Right kidney (tissue), 1 donor: ENCODE results near the gene TTBK1.

Experiments used
- DNase-seq: peaks from one replicate; pipeline ENCODE4 v3.0.0-alpha.2; 2016

Gene TTBK1

DNA sequence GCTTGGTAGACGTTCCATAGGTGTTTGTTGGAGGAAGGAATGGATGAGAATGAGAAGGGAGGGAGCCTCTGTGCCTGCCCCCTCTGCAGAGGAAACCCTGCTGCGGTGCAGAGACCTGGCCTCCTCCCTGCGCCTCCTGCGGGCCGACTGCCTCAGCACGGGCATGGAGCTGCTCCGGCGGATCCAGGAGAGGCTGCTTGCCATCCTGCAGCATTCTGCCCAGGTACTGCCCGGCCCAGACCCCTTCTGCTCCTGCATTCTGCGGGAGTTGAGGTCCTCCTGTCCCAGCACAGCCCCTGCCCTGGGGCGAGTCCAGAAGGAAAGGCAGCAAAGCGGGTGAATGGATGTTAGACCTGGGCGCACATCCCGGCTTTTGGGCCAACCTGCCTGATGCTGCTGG, 20.1 kb upstream of the TTBK1 start:
- no peak for DNase-seq

DNA sequence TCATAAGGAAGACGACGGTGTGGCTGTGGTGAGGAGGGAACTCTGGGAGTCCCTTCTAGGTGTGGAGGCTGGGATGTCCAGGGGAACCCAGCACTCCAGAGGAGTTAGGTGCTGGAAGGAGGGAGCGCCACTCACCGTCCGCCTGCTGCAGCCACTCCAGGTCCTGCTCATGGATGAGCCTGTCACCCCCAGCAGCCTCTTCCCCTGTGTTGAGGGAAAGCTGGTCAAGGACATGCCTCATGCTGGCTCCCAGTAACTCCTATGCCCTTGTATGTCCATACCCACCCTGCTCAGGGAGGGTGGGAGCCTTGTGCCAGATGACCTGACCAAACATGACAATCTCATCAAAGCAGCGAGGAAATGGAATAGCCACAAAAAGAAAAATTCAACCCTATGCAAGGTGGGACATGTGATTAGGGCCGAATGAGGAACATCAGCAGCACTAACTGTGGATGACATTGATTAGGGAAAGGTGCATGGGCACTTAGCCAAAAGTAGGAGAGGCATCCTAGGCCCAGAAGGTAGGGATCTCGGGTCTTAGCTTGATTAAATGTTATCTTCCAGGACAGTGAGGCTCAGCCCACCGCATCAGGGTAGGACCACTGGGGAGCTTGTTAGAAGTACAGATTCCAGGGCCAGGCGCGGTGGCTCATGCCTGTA, 17.0 kb upstream of the TTBK1 start:
- no peak for DNase-seq

DNA sequence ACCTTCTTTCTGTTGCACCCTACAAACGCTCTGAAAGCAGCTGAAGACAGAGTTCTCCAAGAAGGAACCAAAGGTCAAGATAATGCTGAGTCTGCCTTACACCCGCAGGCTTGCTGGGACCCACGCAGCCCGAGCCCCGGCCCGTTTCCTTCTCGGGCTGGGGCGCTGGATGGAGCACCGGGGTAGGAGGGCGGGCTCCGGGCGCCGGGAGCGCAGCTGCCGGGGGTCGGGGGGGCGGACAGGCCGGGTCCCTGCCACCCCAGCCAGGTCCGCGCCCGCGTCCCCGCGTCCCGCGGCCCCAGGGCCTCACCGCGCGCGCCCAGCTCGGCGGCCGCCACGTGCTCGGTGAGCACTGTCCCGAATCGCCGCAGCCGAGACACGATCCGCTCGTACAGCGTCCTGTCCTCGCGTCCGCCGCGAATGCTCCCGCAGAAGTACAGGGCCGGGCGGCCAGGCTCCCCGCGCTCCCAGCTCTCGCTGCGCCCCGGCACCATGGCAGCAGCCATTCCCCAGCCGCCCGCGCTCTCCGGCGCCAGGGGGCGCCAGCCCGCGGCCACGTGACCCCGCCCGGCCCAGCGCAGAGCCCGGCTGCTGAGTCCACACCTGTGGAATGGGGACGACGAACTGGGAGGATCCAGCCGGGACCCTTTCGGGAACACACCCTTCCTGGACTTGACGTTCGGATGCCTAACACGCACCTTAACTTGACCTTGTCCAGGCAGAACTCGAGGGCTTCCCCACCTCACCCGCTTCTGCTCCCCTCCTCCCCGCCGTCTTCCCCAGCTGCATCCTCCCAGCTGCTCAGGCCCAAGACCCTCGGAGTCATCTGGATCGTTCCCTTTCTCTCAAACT, 14.1 kb upstream of the TTBK1 start, which contains the start of gene DNPH1:
Gene DNPH1 (minus strand): TSS at position 531 of the 852 bp plus-strand sequence. CDS start 25 bp downstream, at position 506.
- peak; percentile 94 for DNase-seq

DNA sequence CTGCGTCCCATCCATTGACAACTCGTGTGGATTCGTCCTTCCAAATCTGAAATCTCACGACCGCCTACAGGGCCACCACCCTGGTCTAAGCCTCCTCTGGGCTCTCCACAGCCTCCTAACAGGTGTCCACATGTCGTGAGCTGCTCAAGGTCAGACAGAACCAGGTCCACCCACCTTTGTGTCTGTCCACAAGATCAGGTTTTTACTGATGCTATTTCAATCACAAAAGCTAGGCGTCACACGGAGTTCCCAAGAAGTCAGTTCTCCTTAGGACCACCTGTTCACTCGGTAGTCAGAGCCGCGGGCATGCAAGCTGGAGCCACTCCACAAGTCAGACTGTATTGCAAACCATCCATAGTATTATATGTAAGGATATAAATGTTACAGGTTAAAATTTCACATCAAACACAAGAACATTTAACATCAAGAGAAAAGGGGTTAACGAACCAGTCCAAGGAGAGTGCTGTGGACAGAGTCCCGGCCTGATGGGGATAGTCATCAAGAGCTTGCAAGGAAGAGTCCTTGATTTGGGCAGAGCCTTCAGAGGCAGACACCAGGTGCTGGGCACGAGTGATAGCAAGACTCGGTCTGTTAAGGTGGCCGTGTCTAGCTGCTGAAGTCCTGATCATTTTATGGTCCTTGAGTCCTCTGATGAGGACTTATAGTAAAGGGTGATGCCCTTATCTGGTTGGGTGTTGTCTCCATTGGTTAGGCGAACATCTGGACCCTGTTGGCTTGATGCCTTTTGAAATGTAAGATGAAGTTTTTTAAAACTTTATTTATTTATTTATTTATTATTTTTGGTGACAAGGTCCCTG, 13.3 kb upstream of the TTBK1 start:
- DNase-seq, result no peak

DNA sequence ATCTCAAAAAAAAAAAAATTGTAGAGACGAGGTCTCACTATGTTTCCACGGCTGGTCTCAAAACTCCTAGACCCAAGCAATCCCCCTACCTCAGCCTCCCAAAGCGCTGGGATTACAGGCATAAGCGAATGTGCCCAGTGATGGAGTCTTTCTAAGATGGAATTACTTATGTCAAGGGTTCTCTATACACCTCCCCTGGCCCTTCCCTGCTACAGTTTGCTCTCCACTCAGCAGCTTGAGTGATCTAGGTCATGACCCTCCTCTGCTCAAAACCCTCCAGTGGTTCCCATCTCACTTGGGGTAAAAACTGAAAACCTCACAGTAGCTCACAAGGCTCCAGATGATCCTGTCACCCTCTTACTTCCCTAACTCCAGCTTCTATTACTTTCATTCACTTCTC, 12.2 kb upstream of the TTBK1 start:
- DNase-seq, result no peak

GRCh38 chr6:43231735-43232450, 11.4 kb upstream of the TTBK1 start:
- no peak for DNase-seq

DNA sequence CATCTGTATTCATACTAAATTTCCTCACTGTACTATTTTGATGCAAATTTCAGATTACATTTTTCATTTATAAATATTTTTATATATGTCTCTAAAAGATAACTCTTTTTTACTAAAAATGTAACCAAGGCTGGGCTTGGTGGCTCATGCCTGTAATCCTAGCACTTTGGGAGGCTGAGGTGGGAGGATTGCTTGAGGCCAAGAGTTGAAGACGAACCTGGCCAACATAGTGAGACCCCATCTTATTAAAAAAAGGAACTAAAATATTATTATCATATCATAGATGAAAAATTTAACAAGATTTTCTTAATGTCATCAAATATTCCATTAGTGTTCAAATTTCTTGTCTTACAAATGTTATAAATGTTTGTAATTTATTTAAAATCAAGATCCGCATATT, 7.4 kb upstream of the TTBK1 start:
- no peak for DNase-seq

DNA sequence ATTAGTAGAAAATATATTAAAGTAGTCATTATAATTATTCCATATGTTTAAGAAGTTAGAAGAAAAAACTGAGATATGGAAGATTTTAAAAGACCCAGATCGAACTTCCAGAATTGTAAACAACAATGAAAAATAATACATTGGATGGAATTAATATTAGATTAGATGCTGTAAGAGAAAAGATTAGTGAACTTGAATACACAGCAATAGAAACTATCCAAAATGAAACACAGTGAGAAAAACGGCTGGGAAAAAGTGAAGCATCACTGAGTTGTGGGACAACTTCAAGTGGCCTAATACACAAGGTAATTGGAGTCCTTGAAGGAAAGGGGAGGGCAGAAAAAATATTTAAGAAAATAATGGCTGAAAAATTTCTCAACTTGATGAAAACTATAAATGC, 4.2 kb upstream of the TTBK1 start:
- no peak for DNase-seq

DNA sequence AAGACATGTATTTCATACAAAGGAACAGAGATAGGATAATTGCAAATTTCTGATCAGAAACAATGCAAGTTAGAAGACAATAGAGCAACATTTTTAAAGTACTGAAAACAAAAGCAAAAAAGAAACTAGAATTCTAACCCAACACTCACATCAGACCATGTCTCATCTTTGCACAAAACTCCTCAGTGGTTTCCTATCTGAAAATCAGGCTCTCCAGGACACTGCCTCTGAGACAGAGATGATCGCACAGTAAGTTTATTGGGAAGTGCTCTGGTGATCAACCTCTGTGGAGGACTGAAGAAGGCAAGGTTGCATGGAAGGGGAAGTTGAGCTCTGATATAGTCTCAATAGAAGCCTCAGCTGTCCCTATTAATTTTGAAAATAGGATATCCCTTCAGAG, 2.3 kb upstream of the TTBK1 start:
- no peak for DNase-seq

DNA sequence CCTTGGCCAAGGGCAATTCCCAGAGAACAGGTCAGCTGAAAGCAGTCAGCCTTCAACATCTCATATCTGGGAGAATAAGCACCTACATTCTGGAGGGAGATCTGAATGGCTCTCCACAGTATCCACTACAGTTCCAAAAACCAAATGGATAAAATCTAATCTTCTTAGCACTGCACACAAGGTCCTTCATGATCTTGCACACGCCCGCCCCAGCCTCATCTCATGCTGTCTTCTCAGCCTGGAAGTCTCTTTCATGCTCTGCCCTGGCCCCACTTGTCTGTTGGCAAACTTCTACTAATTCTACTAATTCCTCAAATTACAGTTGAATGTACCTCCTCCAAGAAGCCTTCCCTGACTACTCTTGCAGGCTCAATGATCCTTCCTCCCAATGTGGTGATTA, 1.8 kb upstream of the TTBK1 start:
- no peak for DNase-seq

GRCh38 chr6:43243664-43244321, 512 bp downstream of the TTBK1 start:
- DNase-seq, result no peak

GRCh38 chr6:43246301-43247113, 3.2 kb downstream of the TTBK1 start:
- peak; percentile 81 for DNase-seq

DNA sequence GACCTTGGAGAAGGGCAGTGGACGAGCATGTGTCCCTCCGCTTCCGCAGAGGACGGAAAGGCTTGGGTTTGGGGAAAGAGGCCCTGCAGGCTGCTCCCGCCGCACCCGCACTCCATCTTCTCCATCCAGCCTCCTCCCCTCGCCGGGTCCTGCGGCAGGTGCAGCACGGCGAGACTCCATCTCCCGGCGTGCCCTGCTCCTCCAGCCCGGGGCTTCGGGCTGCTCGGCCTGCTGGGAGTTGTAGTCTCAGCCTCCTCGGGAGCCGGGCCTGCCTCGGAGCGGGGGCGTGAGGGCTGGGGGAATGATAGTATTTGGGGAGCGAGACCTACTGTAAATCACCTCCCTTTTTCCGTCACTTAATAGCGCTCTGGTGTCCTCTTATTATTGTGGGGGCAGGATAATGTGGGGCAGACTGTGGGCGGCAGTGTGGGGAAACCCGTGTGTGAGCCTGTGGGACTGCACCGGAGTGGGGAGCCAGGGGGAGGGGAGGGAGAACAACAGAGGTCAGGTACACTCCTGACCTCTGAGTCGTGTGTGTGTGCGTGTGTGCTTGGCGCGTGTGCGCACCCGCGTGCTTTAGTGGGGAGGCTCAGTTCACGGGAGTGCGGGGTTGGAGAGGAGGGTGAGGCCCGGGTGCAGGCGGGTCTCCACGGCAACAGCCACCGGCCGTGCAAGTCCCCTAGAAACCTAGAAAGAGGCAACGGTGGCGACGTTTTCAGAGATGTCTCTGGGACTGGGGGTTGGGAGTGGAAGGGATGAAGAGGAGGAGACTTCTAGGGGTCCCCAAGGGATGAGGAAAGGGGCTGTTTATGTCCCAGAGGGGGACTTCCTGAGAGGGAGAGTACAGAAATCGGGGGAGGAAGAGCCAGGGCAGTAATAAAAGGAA, 4.1 kb downstream of the TTBK1 start:
- peak; percentile 81 for DNase-seq

DNA sequence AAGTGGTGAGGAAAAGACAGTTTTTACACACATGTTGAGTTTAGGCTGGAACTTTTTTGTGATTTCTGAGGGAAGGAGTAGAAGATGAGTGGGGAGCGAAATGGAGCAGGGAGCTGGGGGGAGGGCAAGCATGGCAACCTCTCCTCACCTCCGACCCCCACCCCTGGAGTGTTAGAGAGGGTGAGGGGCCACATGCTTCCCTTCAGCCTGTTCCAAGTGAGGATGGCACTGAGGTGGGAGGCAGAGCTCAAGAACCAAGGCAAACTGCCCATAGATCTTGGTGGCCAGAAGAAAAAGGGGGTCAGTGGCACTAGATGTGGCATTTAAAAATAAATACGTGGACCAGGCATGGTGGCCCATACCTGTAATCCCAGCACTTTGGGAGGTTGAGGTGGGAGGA, 4.8 kb downstream of the TTBK1 start:
- DNase-seq, result no peak

- DNase-seq, result no peak
Measured at GRCh38 chr6:43248791-43249190, 5.5 kb downstream of the TTBK1 start.

DNA sequence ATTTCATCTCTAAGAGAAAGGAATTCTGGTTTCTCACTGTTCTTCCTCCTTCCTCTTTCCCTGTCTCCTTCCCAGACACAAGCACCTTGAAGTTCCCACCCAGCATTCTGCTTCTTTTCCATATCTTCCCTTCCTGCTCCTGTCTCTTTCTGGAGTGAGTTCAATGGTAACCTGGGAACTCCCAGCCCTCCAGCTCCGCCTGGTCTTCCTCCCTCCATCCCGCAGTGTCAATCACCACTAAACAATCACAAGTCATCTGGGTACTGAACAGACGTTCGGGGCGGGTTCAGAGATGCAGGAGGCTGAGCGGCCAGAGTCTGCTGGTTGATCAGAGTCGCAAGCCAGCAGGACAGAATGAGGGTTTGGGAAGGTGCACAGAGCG, 7.7 kb downstream of the TTBK1 start:
- DNase-seq, result no peak

DNA sequence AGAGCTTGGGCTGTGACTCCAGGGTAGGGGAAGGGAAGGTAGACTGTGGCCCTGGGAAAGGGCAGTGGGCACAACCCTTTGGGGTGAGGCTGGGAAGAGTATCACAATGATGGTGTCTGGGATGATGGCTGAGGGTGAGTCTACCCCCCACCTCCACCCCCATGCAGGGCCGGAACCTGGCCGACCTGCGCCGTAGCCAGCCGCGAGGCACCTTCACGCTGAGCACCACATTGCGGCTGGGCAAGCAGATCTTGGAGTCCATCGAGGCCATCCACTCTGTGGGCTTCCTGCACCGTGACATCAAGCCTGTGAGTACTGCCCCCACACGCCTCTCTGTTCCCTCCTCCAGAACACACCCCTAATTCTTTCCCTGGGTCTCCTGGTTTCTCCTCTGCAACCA, 10.1 kb downstream of the TTBK1 start:
- no peak for DNase-seq

DNA sequence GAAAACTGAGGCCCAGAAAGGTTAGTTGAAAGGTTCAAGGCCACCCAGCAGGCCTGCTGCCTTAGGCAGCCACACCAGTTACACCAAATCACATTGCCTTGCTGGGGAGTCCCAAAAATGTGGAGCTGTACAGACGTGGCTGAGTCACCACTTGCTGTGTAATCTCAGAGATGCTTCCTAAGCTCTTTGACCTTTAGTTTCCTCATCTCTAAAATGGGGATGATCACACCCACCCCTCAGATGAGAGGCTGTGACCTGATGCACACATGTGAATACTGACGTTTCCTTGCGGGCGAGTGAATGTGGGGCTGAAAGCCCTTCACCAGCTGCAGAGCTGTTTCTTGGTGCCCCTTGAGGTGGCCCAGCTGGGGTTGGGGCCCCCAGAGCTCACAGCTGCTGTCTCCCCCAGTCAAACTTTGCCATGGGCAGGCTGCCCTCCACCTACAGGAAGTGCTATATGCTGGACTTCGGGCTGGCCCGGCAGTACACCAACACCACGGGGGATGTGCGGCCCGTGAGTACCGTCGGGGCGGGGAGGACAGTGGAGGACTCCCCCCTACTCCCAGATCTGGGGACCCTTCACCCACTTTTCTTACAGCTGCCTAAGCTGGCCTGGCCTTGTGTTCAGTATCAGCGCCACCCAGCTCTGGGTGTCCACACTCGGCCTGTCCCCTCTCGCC, 11.0 kb downstream of the TTBK1 start:
- DNase-seq, result no peak

- DNase-seq, result no peak
Measured at GRCh38 chr6:43254846-43255245, 11.6 kb downstream of the TTBK1 start.
